K562 (cell line): Measurements from ENCODE around the gene PDE11A. TPM values are rescaled to one million over a fixed set of nuclear protein-coding genes. Genes with fewer than 3 reads are reported as not detected.

ENCODE experiments used
- ATAC-seq: fragments of 200-7000 bp; cut with Tn5 transposase; 3 replicates; pipeline ENCODE4 v1.9.1; 2020; ENCODE audit warnings: moderate library complexity
- BruUV-seq: library from RNA; stranded (reverse); fragments of 400-500 nt; replicated peaks from 2 replicates; lab custom pipeline; 2021; lab: Mats Ljungman, UMichigan
- CTCF ChIA-PET: fragments of 300-600 bp; formaldehyde crosslinking; extraction: SDS; loops from one replicate; lab custom pipeline; 2021; ENCODE audit warnings: low intra/inter-chr PET ratio; lab: Yijun Ruan, JAX
- POLR2A ChIA-PET: fragments of 300-600, 350-650 bp; sonication (Branson Sonifier 250); formaldehyde crosslinking; extraction: SDS; loops from one replicate; lab custom pipeline; 2021; ENCODE audit warnings: antibody characterized with exemption, inconsistent platforms; lab: Yijun Ruan, JAX
- DNase-seq, 4 experiments: peaks; one replicate each; pipeline versions ENCODE4 v3.0.0 to v3.0.0-alpha.2; 2011 to 2018; ENCODE audit warnings: low spot score in 3 of 4, mixed read lengths in 3 of 4; ENCODE audit errors: extremely low read depth in 1 of 4
- FAIRE-seq: peaks from 2 replicates; lab custom pipeline; 2011; peaks lifted over from hg19 to GRCh38; lab: Jason Lieb, UNC
- H2AFZ ChIP-seq: 2 replicates; pipeline ENCODE4 v1.6.0; 2011; ENCODE audit warnings: low read depth, low read length, control low read depth, inconsistent platforms
- H3K27ac ChIP-seq: fragments of 200-600 bp; 3 replicates; pipeline ENCODE4 v1.8.0; 2011; ENCODE audit warnings: low read depth, mild to moderate bottlenecking, control low read depth, inconsistent platforms, low read length, moderate library complexity, mixed read lengths; ENCODE audit errors: extremely low read depth
- H3K27me3 ChIP-seq, 2 experiments: fragments of 300-600 bp in 1 of 2; 2 replicates in 1 of 2; 3 replicates in 1 of 2; pipeline versions ENCODE4 v1.6.0 to v1.8.0; 2011; ENCODE audit warnings: inconsistent platforms in 2 of 2, low read length in 2 of 2, mild to moderate bottlenecking in 1 of 2, mixed read lengths in 1 of 2, moderate library complexity in 1 of 2; ENCODE audit not compliant: control insufficient read depth in 2 of 2, insufficient read depth in 2 of 2
- H3K36me3 ChIP-seq: fragments of 300-600 bp; 3 replicates; pipeline ENCODE4 v1.8.0; 2011; ENCODE audit warnings: mild to moderate bottlenecking, low read length, inconsistent platforms; ENCODE audit not compliant: control insufficient read depth, insufficient read depth
- H3K4me1 ChIP-seq, 2 experiments: fragments of 200-600 bp in 1 of 2; replicated peaks in 1 of 2; 2 replicates in 1 of 2; 3 replicates in 1 of 2; pipeline versions ENCODE4 v1.5.1 to v1.8.0; 2011; ENCODE audit warnings: inconsistent platforms in 2 of 2, low read length in 2 of 2, mild to moderate bottlenecking in 1 of 2, mixed read lengths in 1 of 2, moderate library complexity in 1 of 2; ENCODE audit not compliant: control insufficient read depth in 2 of 2, insufficient read depth in 2 of 2
- H3K4me2 ChIP-seq: 2 replicates; pipeline ENCODE4 v1.6.1; 2011; ENCODE audit warnings: low read length, control low read depth, inconsistent platforms, mixed read lengths; ENCODE audit not compliant: insufficient read depth
- H3K4me3 ChIP-seq: fragments of 200-600 bp; sonication (generic), shearing (Covaris generic); 2 replicates; pipeline ENCODE4 v1.5.1; 2016; ENCODE audit warnings: control low read depth, inconsistent platforms
- H3K79me2 ChIP-seq: fragments of 200-600 bp; 3 replicates; pipeline ENCODE4 v1.8.0; 2011; ENCODE audit warnings: low read length, inconsistent platforms; ENCODE audit not compliant: control insufficient read depth, insufficient read depth
- H3K9ac ChIP-seq, 2 experiments: 2 replicates each; pipeline versions ENCODE4 v1.6.0 to v1.6.1; 2011; ENCODE audit warnings: low read depth in 2 of 2, low read length in 2 of 2, control low read depth in 1 of 2, inconsistent platforms in 1 of 2, mild to moderate bottlenecking in 1 of 2, mixed read lengths in 1 of 2; ENCODE audit not compliant: insufficient read depth in 1 of 2
- H3K9me1 ChIP-seq: one replicate; pipeline ENCODE4 v1.6.0; 2011; ENCODE audit warnings: inconsistent platforms, mild to moderate bottlenecking, low read length, moderate library complexity; ENCODE audit not compliant: control insufficient read depth, insufficient read depth
- H3K9me3 ChIP-seq: replicated peaks from 2 replicates; pipeline ENCODE4 v1.5.1; 2011; ENCODE audit warnings: low read depth, low read length, inconsistent platforms; ENCODE audit not compliant: control insufficient read depth, insufficient read depth
- H4K20me1 ChIP-seq: replicated peaks from 2 replicates; pipeline ENCODE4 v1.6.1; 2011; ENCODE audit warnings: low read length, inconsistent platforms, mixed read lengths; ENCODE audit not compliant: control insufficient read depth, insufficient read depth
- ADNP ChIP-seq: fragments of 200-800 bp; sonication (Bioruptor generic); IDR thresholded peaks from 2 replicates; pipeline ENCODE4 v1.6.1; 2016; ENCODE audit warnings: missing genetic modification characterization, missing compliant biosample characterization
- BCL6 ChIP-seq: fragments of 250-450 bp; sonication (Bioruptor Pico); IDR thresholded peaks from 2 replicates; pipeline ENCODE4 v1.4.0; 2020
- BCOR ChIP-seq: fragments of 450-650 bp; IDR thresholded peaks from 2 replicates; pipeline ENCODE4 v1.6.1; 2016
- C11orf30 ChIP-seq: fragments of 450-650 bp; IDR thresholded peaks from 2 replicates; pipeline ENCODE4 v1.6.1; 2016; ENCODE audit warnings: low read depth, mild to moderate bottlenecking
- CTCF ChIP-seq, 3 experiments: IDR thresholded peaks in 2 of 3; conservative IDR thresholded peaks in 1 of 3; 2 replicates each; pipeline ENCODE4 v1.5.1; 2011 to 2012; ENCODE audit warnings: low read length in 3 of 3, mild to moderate bottlenecking in 3 of 3, control low read depth in 2 of 3, improper control_type of control experiment in 1 of 3, inconsistent platforms in 1 of 3, low read depth in 1 of 3, mixed read lengths in 1 of 3, moderate library complexity in 1 of 3; ENCODE audit not compliant: insufficient read depth in 2 of 3
- ESRRA ChIP-seq: fragments of 450-650 bp; IDR thresholded peaks from 2 replicates; pipeline ENCODE4 v1.6.1; 2014; ENCODE audit warnings: low read depth, mild to moderate bottlenecking, moderate library complexity, borderline replicate concordance
- GATAD2A ChIP-seq: fragments of 450-650 bp; IDR thresholded peaks from 2 replicates; pipeline ENCODE4 v1.6.1; 2017
- HNRNPH1 ChIP-seq: fragments of 200-400 bp; formaldehyde crosslinking; optimal IDR thresholded peaks from 2 replicates; pipeline ENCODE3; 2017; ENCODE audit warnings: low read depth, mild to moderate bottlenecking, low read length, moderate library complexity
- MAFG ChIP-seq: fragments of 450-650 bp; conservative IDR thresholded peaks from 2 replicates; pipeline ENCODE4 v1.6.1; 2016; ENCODE audit warnings: missing genetic modification characterization, missing compliant biosample characterization
- NFE2L1 ChIP-seq: fragments of 450-650 bp; IDR thresholded peaks from 2 replicates; pipeline ENCODE4 v1.6.1; 2016; ENCODE audit warnings: missing genetic modification characterization, low read depth, mild to moderate bottlenecking, missing compliant biosample characterization, moderate library complexity, borderline replicate concordance
- POLR2A ChIP-seq: fragments of 450-650 bp; conservative IDR thresholded peaks from 2 replicates; pipeline ENCODE4 v1.6.1; 2016
- RBM25 ChIP-seq: fragments of 200-400 bp; formaldehyde crosslinking; IDR thresholded peaks from 2 replicates; pipeline ENCODE4 v1.6.1; 2018; ENCODE audit warnings: low read length, low read depth, moderate library complexity; ENCODE audit not compliant: severe bottlenecking
- TCF3 ChIP-seq: sonication (generic); formaldehyde crosslinking; IDR thresholded peaks from 2 replicates; pipeline ENCODE4 v1.4.0; 2020; ENCODE audit warnings: mild to moderate bottlenecking, missing genetic modification reagents
- ZNF316 ChIP-seq: fragments of 450-650 bp; IDR thresholded peaks from 2 replicates; pipeline ENCODE4 v1.6.1; 2016
- WGBS: fragments of 100-300 bp; shearing (Covaris generic); methylation state at CpG from one replicate; pipeline ENCODE4 v1.1.6; 2016; ENCODE audit warnings: low coverage, mixed read lengths; ENCODE audit not compliant: insufficient coverage; ENCODE audit errors: missing lambda C conversion rate; 5-methylcytosine and 5-hydroxymethylcytosine counted together
- in situ Hi-C: fragments of 300-500 bp; cut with MboI; formaldehyde crosslinking; loops from 4 replicates; pipeline ENCODE4 v1.15.0; 2018; ENCODE audit warnings: inconsistent platforms, mixed read lengths
- intact Hi-C: fragments of 100-400 bp; cut with micrococcal nuclease; formaldehyde crosslinking; loops from 2 replicates; pipeline ENCODE4 v1.14.2; 2022
- polyA plus RNA-seq, 8 experiments: library from polyadenylated mRNA; depleted of rRNA in 4 of 8; stranded (reverse) in 5 of 8; unstranded in 3 of 8; fragments of >200 nt; fragmentation: Nextera tagmentation in 2 of 8; fragmentation: Illumina TruSeq in 1 of 8; extraction: Ambion mirVana in 2 of 8; extraction: Trizol in 1 of 8; gene quantifications; 2 replicates each; pipeline versions ENCODE4 v1.2.1 to v1.2.3, GENCODE V29; 2011 to 2014; ENCODE audit warnings: inconsistent platforms in 1 of 8, missing spikeins in 1 of 8
- total RNA-seq, 7 experiments: library from RNA; depleted of rRNA in 6 of 7; stranded (reverse); fragments of >200 nt in 6 of 7; fragmentation: Illumina TruSeq in 2 of 7; extraction: Trizol in 2 of 7; gene quantifications; 2 replicates each; pipeline versions ENCODE4 v1.2.1 to v1.2.3, GENCODE V29; 2011 to 2021; ENCODE audit warnings: low replicate concordance in 1 of 7

Gene PDE11A
- total and polyA plus RNA-seq, 9 of the 15 experiments (the other 6 are each of a cell fraction or from before 2014, with no cell fraction given) = 3.2 to 22.1 (median 5.7) TPM

DNA sequence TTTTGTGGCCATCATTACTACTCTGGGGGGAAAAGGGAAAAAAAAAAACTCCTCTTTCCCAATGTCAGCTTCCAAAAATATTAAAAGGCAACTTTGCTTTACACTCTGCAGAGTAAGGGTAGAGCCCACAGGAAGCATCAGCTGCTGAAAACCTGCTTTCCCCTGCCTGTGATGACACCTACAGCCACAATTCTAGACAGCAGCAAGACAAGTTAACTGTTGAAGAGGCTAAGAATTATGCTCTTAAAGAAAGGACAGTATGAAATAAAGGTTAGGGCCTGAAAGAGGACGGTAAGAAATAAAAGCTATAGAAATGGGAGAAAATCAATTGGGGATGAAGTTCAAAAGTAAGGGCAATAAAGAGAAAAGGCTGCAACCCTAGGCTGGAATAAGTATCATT is 3.0 kb downstream of the PDE11A start (continued):
- TF ChIP-seq CTCF (IDR thresholded peaks at IDR 0.05 in 2 of 3, conservative IDR thresholded peaks at IDR 0.05 in 1 of 3; ENCODE audit: insufficient read depth in 2 of 3, low read depth in 1 of 3, low read length in 3 of 3) (peak in 2 of 3 experiments; percentile 45 to 57; a peak in 4 of 6 replicates), GATAD2A (no peak)

- no peaks in the 10 kb centered on the region for H3K27me3 ChIP-seq
Measured at GRCh38 chr2:178068823-178069454, 3.6 kb downstream of the PDE11A start.

More at GRCh38 chr2:178068823-178069454, 3.6 kb downstream of the PDE11A start:
- ChIA-PET POLR2A (interaction anchor here (0.6 kb wide), 2 partner anchors 11 to 173 kb away, joined by 3 to 4 read pairs; no protein-coding TSS in a partner anchor), CTCF (no interaction called here)
- Histone ChIP-seq H3K9ac (no peak overlapping the region), H3K4me1 (peaks cover 27 to 40% of the 10 kb centered on the region in 2 experiments), H3K36me3 (no peaks in the 10 kb centered on the region), H3K4me2 (no peak overlapping the region), H3K4me3 (no peak overlapping the region), H3K27ac (no peak overlapping the region), H3K9me1 (no peaks in the 10 kb centered on the region), H3K79me2 (0 out of 3 replicates have a peak, but pooled peaks cover 3% of the 10 kb centered on the region), H2AFZ (no peak overlapping the region), H4K20me1 (no peaks in the 10 kb centered on the region), H3K9me3 (no peaks in the 10 kb centered on the region)
- TF ChIP-seq RBM25 (peak; percentile 93), ZNF316 (peak; percentile 83), ADNP (tag) (peak; percentile 81), MAFG (tag) (peak; percentile 75), NFE2L1 (tag) (no peak), C11orf30 (peak; percentile 75), HNRNPH1 (no peak), ESRRA (0 out of 2 replicates have a peak, but pooled peaks have one; percentile 15), TCF3 (CRISPR knock-in tag) (no peak), POLR2A (no peak), BCL6 (CRISPR knock-in tag) (no peak), BCOR (peak; percentile 66; the same call in 1 of the 2 replicates)
- FAIRE-seq (no peak), ATAC-seq (no peak), DNase-seq (no peak)
- no TSS peak for BruUV-seq
- in situ Hi-C loops = no loop called here
- intact Hi-C loops = loop anchor here (1.0 kb wide), 2 partner anchors 86 to 163 kb away; no protein-coding TSS in a partner anchor
- WGBS = 92% methylated on average over 1 of the region's 1 CpG
